HepG2 (cell line): Measurements from ENCODE around the gene CCL18. TPM values are rescaled to one million over a fixed set of nuclear protein-coding genes. Genes with fewer than 3 reads are reported as not detected.

Experiments
- ATAC-seq: fragments of 200-7000 bp; cut with Tn5 transposase; 3 replicates; pipeline ENCODE4 v1.9.1; 2020; ENCODE audit warnings: mild to moderate bottlenecking, moderate library complexity
- BruUV-seq: library from RNA; stranded (reverse); fragments of 400-500 nt; replicated peaks from 2 replicates; lab custom pipeline; 2021; lab: Mats Ljungman, UMichigan
- CTCF ChIA-PET: fragments of 300-600 bp; formaldehyde crosslinking; extraction: SDS; loops from one replicate; lab custom pipeline; 2021; ENCODE audit warnings: low total read pairs, inconsistent platforms, low intra/inter-chr PET ratio; lab: Yijun Ruan, JAX
- POLR2A ChIA-PET: fragments of 350-600 bp; sonication (Branson Sonifier 250); formaldehyde crosslinking; loops from one replicate; lab custom pipeline; 2020; ENCODE audit warnings: antibody characterized with exemption, inconsistent platforms; lab: Yijun Ruan, JAX
- DNase-seq: peaks from one replicate; pipeline ENCODE4 v3.0.0-alpha.2; 2015; ENCODE audit warnings: low spot score
- FAIRE-seq: peaks from 3 replicates; lab custom pipeline; 2011; peaks lifted over from hg19 to GRCh38; lab: Jason Lieb, UNC
- H2AFZ ChIP-seq: one replicate; pipeline ENCODE4 v1.6.1; 2011; ENCODE audit warnings: low read length, inconsistent platforms
- H3K27ac ChIP-seq: fragments of 300-600 bp; 3 replicates; pipeline ENCODE4 v1.8.0; 2011; ENCODE audit warnings: mixed run types, mild to moderate bottlenecking, mixed read lengths, low read length, inconsistent platforms; ENCODE audit not compliant: insufficient read depth; ENCODE audit errors: extremely low read length
- H3K27me3 ChIP-seq, 2 experiments: fragments of 200-600 bp in 1 of 2; 2 replicates in 1 of 2; 3 replicates in 1 of 2; pipeline versions ENCODE4 v1.6.0 to v1.8.0; 2011; ENCODE audit warnings: low read length in 2 of 2, mild to moderate bottlenecking in 2 of 2, moderate library complexity in 2 of 2, inconsistent platforms in 1 of 2; ENCODE audit not compliant: insufficient read depth in 2 of 2, control insufficient read depth in 1 of 2
- H3K36me3 ChIP-seq, 2 experiments: fragments of 200-600 bp in 1 of 2; replicated peaks in 1 of 2; 2 replicates in 1 of 2; 3 replicates in 1 of 2; pipeline versions ENCODE4 v1.5.1 to v1.8.0; 2011; ENCODE audit warnings: low read length in 2 of 2, inconsistent platforms in 1 of 2; ENCODE audit not compliant: insufficient read depth in 2 of 2, control insufficient read depth in 1 of 2
- H3K4me1 ChIP-seq: 2 replicates; pipeline ENCODE4 v1.5.1; 2012; ENCODE audit warnings: low read length, inconsistent platforms; ENCODE audit not compliant: insufficient read depth
- H3K4me2 ChIP-seq: 2 replicates; pipeline ENCODE4 v1.6.0; 2011; ENCODE audit warnings: low read depth, low read length, inconsistent platforms
- H3K4me3 ChIP-seq, 3 experiments: fragments of 200-600 bp in 1 of 3; sonication (generic), shearing (Covaris generic) in 1 of 3; replicated peaks in 1 of 3; 2 replicates each; pipeline ENCODE4 v1.5.1; 2011 to 2016; ENCODE audit warnings: low read length in 3 of 3, inconsistent platforms in 2 of 3, low read depth in 2 of 3, mild to moderate bottlenecking in 2 of 3, control low read depth in 1 of 3, mixed read lengths in 1 of 3; ENCODE audit not compliant: insufficient read depth in 1 of 3
- H3K79me2 ChIP-seq: one replicate; pipeline ENCODE4 v1.6.1; 2011; ENCODE audit warnings: low read length, inconsistent platforms; ENCODE audit not compliant: insufficient read depth
- H3K9ac ChIP-seq: 2 replicates; pipeline ENCODE4 v1.6.0; 2011; ENCODE audit warnings: mild to moderate bottlenecking, low read depth, low read length, inconsistent platforms; ENCODE audit not compliant: insufficient read depth
- H3K9me3 ChIP-seq: 2 replicates; pipeline ENCODE4 v1.5.1; 2012; ENCODE audit warnings: mild to moderate bottlenecking, low read length
- H4K20me1 ChIP-seq: 2 replicates; pipeline ENCODE4 v1.6.0; 2011; ENCODE audit warnings: inconsistent platforms, mild to moderate bottlenecking, low read length, moderate library complexity; ENCODE audit not compliant: insufficient read depth
- ADNP ChIP-seq: sonication (generic); formaldehyde crosslinking; IDR thresholded peaks from 2 replicates; pipeline ENCODE4 v1.4.0; 2020; ENCODE audit warnings: missing genetic modification reagents
- CC2D1A ChIP-seq: sonication (generic); formaldehyde crosslinking; IDR thresholded peaks from 2 replicates; pipeline ENCODE4 v1.8.1; 2023; ENCODE audit warnings: mild to moderate bottlenecking, missing genetic modification reagents
- HDAC2 ChIP-seq: sonication (generic); formaldehyde crosslinking; IDR thresholded peaks from 2 replicates; pipeline ENCODE4 v1.4.0; 2020; ENCODE audit warnings: missing genetic modification reagents
- SALL1 ChIP-seq: sonication (generic); formaldehyde crosslinking; IDR thresholded peaks from 2 replicates; pipeline ENCODE4 v1.8.0; 2022; ENCODE audit warnings: mild to moderate bottlenecking, missing genetic modification reagents
- ZMYM2 ChIP-seq: sonication (generic); formaldehyde crosslinking; IDR thresholded peaks from 2 replicates; pipeline ENCODE4 v1.8.0; 2022; ENCODE audit warnings: mild to moderate bottlenecking, missing genetic modification reagents
- ZNF546 ChIP-seq: sonication (generic); formaldehyde crosslinking; conservative IDR thresholded peaks from 2 replicates; pipeline ENCODE4 v1.8.1; 2023; ENCODE audit warnings: mild to moderate bottlenecking, missing genetic modification reagents
- ZNF557 ChIP-seq: sonication (generic); formaldehyde crosslinking; IDR thresholded peaks from 2 replicates; pipeline ENCODE4 v1.4.0; 2020; ENCODE audit warnings: missing genetic modification reagents
- WGBS: methylation state at CpG from one replicate; pipeline ENCODE4 v1.1.6; 2017; ENCODE audit warnings: low lambda C conversion rate; 5-methylcytosine and 5-hydroxymethylcytosine counted together
- in situ Hi-C: cut with HindIII; loops from 2 replicates; pipeline ENCODE4 v1.10.0; 2017; ENCODE audit warnings: low pct_unique_long_range_greater_than_20kb; ENCODE audit not compliant: extremely low pct_ligation_motif_present
- intact Hi-C: fragments of 100-400 bp; cut with micrococcal nuclease; formaldehyde crosslinking; loops from one replicate; pipeline ENCODE4 v1.10.0; 2022; ENCODE audit not compliant: unreplicated experiment
- polyA plus RNA-seq, 8 experiments: library from polyadenylated mRNA; depleted of rRNA in 3 of 8; stranded (reverse) in 7 of 8; unstranded in 1 of 8; fragments of >200 nt; fragmentation: Illumina TruSeq in 4 of 8; extraction: Trizol in 4 of 8; gene quantifications; 2 replicates each; pipeline versions ENCODE4 v1.2.1 to v1.2.3, GENCODE V29; 2011 to 2016; ENCODE audit warnings: low read depth in 4 of 8, missing spikeins in 1 of 8, mixed read lengths in 1 of 8; ENCODE audit not compliant: insufficient read depth in 1 of 8
- total RNA-seq, 5 experiments: library from RNA; depleted of rRNA; stranded (reverse); fragments of >200 nt; fragmentation: Illumina TruSeq; extraction: Trizol; gene quantifications; 2 replicates each; pipeline ENCODE4 v1.2.3, GENCODE V29; 2016; ENCODE audit warnings: low read depth in 1 of 5
- TF ChIP-seq, protein P1 (sequence below): sonication (generic); formaldehyde crosslinking; conservative IDR thresholded peaks from 2 replicates; pipeline ENCODE4 v1.8.0; 2022; ENCODE audit warnings: missing genetic modification reagents

CCL18 gene
- total and polyA plus RNA-seq, 2 of the 13 experiments (the other 11 are each of a cell fraction or from before 2014, with no cell fraction given): not detected

DNA sequence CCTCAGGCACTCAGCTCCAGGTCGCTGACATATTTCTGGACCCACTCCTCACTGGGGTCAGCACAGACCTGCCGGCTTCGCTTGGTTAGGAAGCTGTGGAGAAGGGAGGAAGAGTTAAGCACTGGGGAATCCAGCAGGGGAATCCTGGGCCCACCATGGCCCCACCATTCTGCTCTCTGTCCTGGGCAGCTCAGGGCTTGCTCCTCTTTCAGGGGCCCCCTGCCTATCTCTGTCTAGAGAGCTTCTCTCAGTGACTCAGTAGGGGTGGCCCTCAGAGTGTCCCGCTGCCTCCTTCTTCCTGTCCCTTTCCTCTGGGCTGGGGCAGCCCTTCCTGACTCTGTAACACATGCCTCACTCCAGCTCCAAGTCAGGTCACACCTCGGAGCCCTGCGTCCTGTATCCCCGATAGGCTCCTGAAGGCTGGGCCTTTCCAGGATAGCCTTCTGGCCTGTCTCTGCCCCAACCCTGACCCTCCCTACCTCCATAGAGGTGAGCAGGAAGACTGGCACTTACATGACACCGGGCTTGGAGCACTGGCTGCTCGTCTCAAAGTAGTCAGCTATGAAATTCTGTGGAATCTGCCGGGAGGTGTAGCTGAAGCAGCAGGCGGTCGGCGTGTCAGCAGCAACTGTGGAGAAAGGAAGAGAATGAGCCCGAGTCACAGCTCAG lies 24.7 kb downstream of the CCL18 start (continued):
- TF ChIP-seq HDAC2 (no peak), ZNF557 (CRISPR knock-in tag) (no peak)

DNA sequence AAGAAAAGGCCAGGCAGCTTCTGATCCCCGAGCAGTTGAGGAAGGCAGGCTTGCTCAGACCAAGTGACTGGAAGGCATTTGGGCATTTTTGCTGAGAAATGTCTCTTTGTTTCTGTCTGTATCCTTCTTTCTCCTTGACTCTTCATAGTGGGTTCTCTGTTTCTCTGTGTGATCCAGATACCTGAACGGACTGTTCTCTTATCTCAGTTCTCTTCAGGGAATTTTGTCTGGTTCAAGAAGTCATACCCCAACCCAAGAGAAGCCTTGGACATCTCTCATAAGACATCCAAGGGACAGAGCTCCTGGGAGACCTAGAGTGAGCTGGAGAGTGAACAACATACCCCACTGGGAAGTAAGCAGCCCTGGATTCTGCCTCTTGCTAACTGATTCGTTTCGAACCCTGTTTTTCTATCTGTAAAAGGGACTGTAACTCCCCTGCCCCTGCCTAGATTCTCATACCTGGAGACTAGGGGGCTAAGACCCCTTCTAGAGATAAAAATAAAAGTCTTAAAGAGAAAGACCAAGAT lies 25.3 kb downstream of the CCL18 start:
- Histone ChIP-seq H3K9ac (no peak overlapping the region), H3K4me2 (no peak overlapping the region), H3K79me2 (no peaks in the 10 kb centered on the region), H3K9me3 (no peaks in the 10 kb centered on the region), H3K4me3 (no peak overlapping the region), H3K27ac (no peak overlapping the region), H3K27me3 (no peaks in the 10 kb centered on the region), H2AFZ (no peak overlapping the region), H3K36me3 (no peaks in the 10 kb centered on the region), H4K20me1 (no peaks in the 10 kb centered on the region), H3K4me1 (no peaks in the 10 kb centered on the region)
- CTCF ChIA-PET: no interaction called here
- BruUV-seq: no TSS peak
- DNase-seq (no peak), FAIRE-seq (no peak), ATAC-seq (no peak)
- POLR2A ChIA-PET: no interaction called here
- intact Hi-C loops (no loop called here), in situ Hi-C loops (no loop called here)
- TF ChIP-seq SALL1 (CRISPR knock-in tag) (no peak), ADNP (CRISPR knock-in tag) (no peak), ZMYM2 (CRISPR knock-in tag) (no peak), ZNF546 (CRISPR knock-in tag) (no peak), CC2D1A (no peak)
- TF ChIP-seq, protein P1, sequence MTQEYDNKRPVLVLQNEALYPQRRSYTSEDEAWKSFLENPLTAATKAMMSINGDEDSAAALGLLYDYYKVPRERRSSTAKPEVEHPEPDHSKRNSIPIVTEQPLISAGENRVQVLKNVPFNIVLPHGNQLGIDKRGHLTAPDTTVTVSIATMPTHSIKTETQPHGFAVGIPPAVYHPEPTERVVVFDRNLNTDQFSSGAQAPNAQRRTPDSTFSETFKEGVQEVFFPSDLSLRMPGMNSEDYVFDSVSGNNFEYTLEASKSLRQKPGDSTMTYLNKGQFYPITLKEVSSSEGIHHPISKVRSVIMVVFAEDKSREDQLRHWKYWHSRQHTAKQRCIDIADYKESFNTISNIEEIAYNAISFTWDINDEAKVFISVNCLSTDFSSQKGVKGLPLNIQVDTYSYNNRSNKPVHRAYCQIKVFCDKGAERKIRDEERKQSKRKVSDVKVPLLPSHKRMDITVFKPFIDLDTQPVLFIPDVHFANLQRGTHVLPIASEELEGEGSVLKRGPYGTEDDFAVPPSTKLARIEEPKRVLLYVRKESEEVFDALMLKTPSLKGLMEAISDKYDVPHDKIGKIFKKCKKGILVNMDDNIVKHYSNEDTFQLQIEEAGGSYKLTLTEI: no peak
- 7% methylated on average over 4 of the region's 4 CpGs for WGBS
